OCI-LY7 (cell line): Measurements from ENCODE around the gene LYRM2. TPM values are rescaled to one million over a fixed set of nuclear protein-coding genes. Genes with fewer than 3 reads are reported as not detected.

Experiments used
- BruUV-seq: library from RNA; stranded (reverse); fragments of 400-500 nt; replicated peaks from 2 replicates; lab custom pipeline; 2021; lab: Mats Ljungman, UMichigan
- CTCF ChIA-PET: fragments of 300-600 bp; sonication (Branson Sonifier 250); formaldehyde crosslinking; loops from one replicate; lab custom pipeline; 2022; ENCODE audit warnings: antibody characterized with exemption; ENCODE audit not compliant: unreplicated experiment; lab: Charles Lee
- POLR2A ChIA-PET: fragments of 300-600 bp; sonication (Branson Sonifier 250); formaldehyde crosslinking; loops from one replicate; lab custom pipeline; 2022; ENCODE audit warnings: antibody characterized with exemption; lab: Charles Lee
- DNase-seq: peaks from one replicate; pipeline ENCODE4 v3.0.0-alpha.2; 2015; ENCODE audit warnings: low spot score
- H2AFZ ChIP-seq: fragments of 200-600 bp; sonication (generic), shearing (Covaris generic); 2 replicates; pipeline ENCODE4 v1.6.1; 2014; ENCODE audit warnings: mild to moderate bottlenecking, antibody characterized with exemption, low read length, moderate library complexity
- H3K27ac ChIP-seq: fragments of 200-600 bp; sonication (generic); 2 replicates; pipeline ENCODE4 v1.5.1; 2014; ENCODE audit warnings: mixed run types, low read depth, mild to moderate bottlenecking, moderate library complexity, low read length, inconsistent platforms; ENCODE audit not compliant: poor library complexity, severe bottlenecking
- H3K36me3 ChIP-seq: fragments of 200-600 bp; sonication (generic); 2 replicates; pipeline ENCODE4 v1.6.1; 2014; ENCODE audit warnings: mild to moderate bottlenecking, antibody characterized with exemption, low read length, moderate library complexity, mixed read lengths; ENCODE audit not compliant: insufficient read depth
- H3K4me1 ChIP-seq: fragments of 200-600 bp; sonication (generic); 2 replicates; pipeline ENCODE4 v1.5.1; 2014; ENCODE audit warnings: mild to moderate bottlenecking, low read length; ENCODE audit not compliant: insufficient read depth, poor library complexity, severe bottlenecking
- H3K4me2 ChIP-seq: fragments of 200-600 bp; sonication (generic); 2 replicates; pipeline ENCODE4 v1.6.1; 2014; ENCODE audit warnings: mild to moderate bottlenecking, low read length
- H3K4me3 ChIP-seq: fragments of 200-600 bp; sonication (generic); 2 replicates; pipeline ENCODE4 v1.5.1; 2014; ENCODE audit warnings: mild to moderate bottlenecking, low read depth, low read length; ENCODE audit not compliant: poor library complexity, severe bottlenecking
- H3K79me2 ChIP-seq: fragments of 200-600 bp; sonication (generic); 2 replicates; pipeline ENCODE4 v1.6.1; 2016; ENCODE audit warnings: low read depth, mild to moderate bottlenecking, low read length, moderate library complexity, mixed read lengths; ENCODE audit not compliant: insufficient read depth
- H3K9me2 ChIP-seq: fragments of 200-600 bp; sonication (generic); 2 replicates; pipeline ENCODE4 v1.6.1; 2016; ENCODE audit warnings: mild to moderate bottlenecking, low read length, mixed read lengths; ENCODE audit not compliant: insufficient read depth
- H3K9me3 ChIP-seq: fragments of 200-600 bp; sonication (generic); 2 replicates; pipeline ENCODE4 v1.6.1; 2014; ENCODE audit warnings: mild to moderate bottlenecking, mixed run types, low read length, mixed read lengths
- H4K20me1 ChIP-seq: fragments of 200-600 bp; sonication (generic); 2 replicates; pipeline ENCODE4 v1.6.1; 2014; ENCODE audit warnings: mild to moderate bottlenecking, antibody characterized with exemption, low read length, moderate library complexity, mixed read lengths; ENCODE audit not compliant: insufficient read depth
- EZH2phosphoT487 ChIP-seq: fragments of 200-600 bp; sonication (generic); IDR thresholded peaks from 2 replicates; pipeline ENCODE4 v1.6.1; 2018; ENCODE audit warnings: low read depth, borderline replicate concordance, mild to moderate bottlenecking, mixed run types, antibody characterized with exemption, low read length, moderate library complexity, mixed read lengths
- intact Hi-C: fragments of 100-400 bp; cut with micrococcal nuclease; formaldehyde crosslinking; loops from one replicate; pipeline ENCODE4 v1.10.0; 2022; ENCODE audit not compliant: unreplicated experiment
- total RNA-seq, 2 experiments: library from RNA; depleted of rRNA in 1 of 2; stranded (reverse); fragments of >200 nt in 1 of 2; shearing (Covaris generic) in 1 of 2; gene quantifications; 2 replicates each; pipeline ENCODE4 v1.2.3, GENCODE V29; 2014 to 2022
- TF ChIP-seq, protein P1 (sequence below): fragments of 200-600 bp; sonication (generic); conservative IDR thresholded peaks from 2 replicates; pipeline ENCODE4 v1.5.1; 2014; ENCODE audit warnings: mild to moderate bottlenecking, antibody characterized with exemption, low read length, moderate library complexity, mixed read lengths

LYRM2 gene
- total RNA-seq, 2 experiments from 2014 or later = 17.7 to 40.6 TPM

- Histone ChIP-seq H3K36me3 (no peaks in the 10 kb centered on the region), H3K79me2 (no peaks in the 10 kb centered on the region), H4K20me1 (no peaks in the 10 kb centered on the region), H3K27ac (no peak overlapping the region), H3K9me2 (no peaks in the 10 kb centered on the region), H3K4me2 (peak overlapping the region; percentile 24; the same call in 1 of the 2 replicates), H3K4me1 (peaks cover 7% of the 10 kb centered on the region), H3K9me3 (no peaks in the 10 kb centered on the region), H3K4me3 (no peak overlapping the region), H2AFZ (no peak overlapping the region)
- TF ChIP-seq EZH2phosphoT487 = no peak
- TF ChIP-seq, protein P1, sequence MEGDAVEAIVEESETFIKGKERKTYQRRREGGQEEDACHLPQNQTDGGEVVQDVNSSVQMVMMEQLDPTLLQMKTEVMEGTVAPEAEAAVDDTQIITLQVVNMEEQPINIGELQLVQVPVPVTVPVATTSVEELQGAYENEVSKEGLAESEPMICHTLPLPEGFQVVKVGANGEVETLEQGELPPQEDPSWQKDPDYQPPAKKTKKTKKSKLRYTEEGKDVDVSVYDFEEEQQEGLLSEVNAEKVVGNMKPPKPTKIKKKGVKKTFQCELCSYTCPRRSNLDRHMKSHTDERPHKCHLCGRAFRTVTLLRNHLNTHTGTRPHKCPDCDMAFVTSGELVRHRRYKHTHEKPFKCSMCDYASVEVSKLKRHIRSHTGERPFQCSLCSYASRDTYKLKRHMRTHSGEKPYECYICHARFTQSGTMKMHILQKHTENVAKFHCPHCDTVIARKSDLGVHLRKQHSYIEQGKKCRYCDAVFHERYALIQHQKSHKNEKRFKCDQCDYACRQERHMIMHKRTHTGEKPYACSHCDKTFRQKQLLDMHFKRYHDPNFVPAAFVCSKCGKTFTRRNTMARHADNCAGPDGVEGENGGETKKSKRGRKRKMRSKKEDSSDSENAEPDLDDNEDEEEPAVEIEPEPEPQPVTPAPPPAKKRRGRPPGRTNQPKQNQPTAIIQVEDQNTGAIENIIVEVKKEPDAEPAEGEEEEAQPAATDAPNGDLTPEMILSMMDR = no peak
- CTCF ChIA-PET = no interaction called here
- no peak for DNase-seq
- POLR2A ChIA-PET = interaction anchor here (0.6 to 0.7 kb wide), 2 partner anchors 16 to 115 kb away, joined by 3 to 4 read pairs; no protein-coding TSS in a partner anchor
- intact Hi-C loops = no loop called here
- no TSS peak for BruUV-seq
Measured at GRCh38 chr6:89555806-89556205, 82.7 kb downstream of the LYRM2 start.

- DNase-seq = no peak
- no peaks in the 10 kb centered on the region for H3K9me2 ChIP-seq
- H3K79me2 ChIP-seq = no peaks in the 10 kb centered on the region
- BruUV-seq = no TSS peak
- intact Hi-C loops = no loop called here
- peaks cover 7% of the 10 kb centered on the region for H3K4me1 ChIP-seq
- no peaks in the 10 kb centered on the region for H3K36me3 ChIP-seq
- H3K4me2 ChIP-seq = no peak overlapping the region
- no peak overlapping the region for H3K4me3 ChIP-seq
- H2AFZ ChIP-seq = no peak overlapping the region
- no peaks in the 10 kb centered on the region for H4K20me1 ChIP-seq
- H3K27ac ChIP-seq = no peak overlapping the region
- CTCF ChIA-PET = no interaction called here
- TF ChIP-seq EZH2phosphoT487 = no peak
- TF ChIP-seq, protein P1 = no peak
- H3K9me3 ChIP-seq = no peaks in the 10 kb centered on the region
- POLR2A ChIA-PET = interaction anchor here (0.7 kb wide), 1 partner anchor 17 kb away, joined by 3 read pairs; no protein-coding TSS in a partner anchor
Measured at GRCh38 chr6:89555031-89555430, 83.5 kb downstream of the LYRM2 start.

DNA sequence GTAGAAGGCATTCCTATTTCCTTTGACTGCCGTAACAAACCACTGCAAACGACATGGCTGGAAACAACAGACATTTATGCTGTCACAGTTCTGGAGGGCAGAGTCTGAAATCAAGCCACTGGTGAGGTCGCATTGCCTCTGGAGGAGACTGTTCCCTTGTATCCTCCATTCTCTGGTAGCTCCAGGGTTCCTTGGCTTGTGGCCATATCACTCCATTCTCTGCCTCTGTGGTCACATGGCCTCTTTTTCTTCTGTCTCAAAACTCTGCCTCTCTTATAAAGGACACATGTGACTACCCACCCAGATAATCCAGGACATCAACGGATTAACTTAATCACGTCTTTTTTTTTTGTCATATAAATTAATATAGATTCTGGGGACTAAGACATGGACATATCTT lies 84.4 kb downstream of the LYRM2 start:
- Histone ChIP-seq H2AFZ (no peak overlapping the region), H3K9me3 (no peaks in the 10 kb centered on the region), H4K20me1 (no peaks in the 10 kb centered on the region), H3K36me3 (no peaks in the 10 kb centered on the region), H3K4me2 (no peak overlapping the region), H3K9me2 (no peaks in the 10 kb centered on the region), H3K27ac (no peak overlapping the region), H3K79me2 (no peaks in the 10 kb centered on the region), H3K4me3 (no peak overlapping the region), H3K4me1 (peaks cover 7% of the 10 kb centered on the region)
- DNase-seq = no peak
- ChIA-PET POLR2A (no interaction called here), CTCF (no interaction called here)
- intact Hi-C loops = no loop called here
- BruUV-seq = no TSS peak
- TF ChIP-seq EZH2phosphoT487 = no peak
- TF ChIP-seq, protein P1 = no peak
